ENCODE results near the gene TMUB1.

DNA sequence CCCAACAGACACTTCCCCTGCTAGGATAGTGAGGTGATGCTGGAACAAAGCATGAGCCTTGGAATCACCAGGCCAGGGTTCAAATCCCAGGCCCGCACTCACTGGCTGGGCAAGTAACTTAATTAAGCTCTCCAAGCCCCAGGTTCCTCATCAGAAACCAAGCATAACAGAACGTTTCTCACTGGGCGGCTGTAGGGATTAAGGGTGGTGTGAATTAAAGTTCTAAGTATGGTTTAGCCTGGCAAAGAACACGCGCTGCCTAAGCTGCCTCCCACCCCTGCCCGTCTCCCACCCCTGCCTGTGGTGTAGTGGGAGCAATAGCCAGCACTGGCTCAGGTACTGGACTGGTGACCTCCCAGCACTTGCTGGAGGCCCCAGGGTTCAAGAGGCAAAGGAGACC is 18.3 kb downstream of the TMUB1 start:
- TF ChIP-seq, protein P1, sequence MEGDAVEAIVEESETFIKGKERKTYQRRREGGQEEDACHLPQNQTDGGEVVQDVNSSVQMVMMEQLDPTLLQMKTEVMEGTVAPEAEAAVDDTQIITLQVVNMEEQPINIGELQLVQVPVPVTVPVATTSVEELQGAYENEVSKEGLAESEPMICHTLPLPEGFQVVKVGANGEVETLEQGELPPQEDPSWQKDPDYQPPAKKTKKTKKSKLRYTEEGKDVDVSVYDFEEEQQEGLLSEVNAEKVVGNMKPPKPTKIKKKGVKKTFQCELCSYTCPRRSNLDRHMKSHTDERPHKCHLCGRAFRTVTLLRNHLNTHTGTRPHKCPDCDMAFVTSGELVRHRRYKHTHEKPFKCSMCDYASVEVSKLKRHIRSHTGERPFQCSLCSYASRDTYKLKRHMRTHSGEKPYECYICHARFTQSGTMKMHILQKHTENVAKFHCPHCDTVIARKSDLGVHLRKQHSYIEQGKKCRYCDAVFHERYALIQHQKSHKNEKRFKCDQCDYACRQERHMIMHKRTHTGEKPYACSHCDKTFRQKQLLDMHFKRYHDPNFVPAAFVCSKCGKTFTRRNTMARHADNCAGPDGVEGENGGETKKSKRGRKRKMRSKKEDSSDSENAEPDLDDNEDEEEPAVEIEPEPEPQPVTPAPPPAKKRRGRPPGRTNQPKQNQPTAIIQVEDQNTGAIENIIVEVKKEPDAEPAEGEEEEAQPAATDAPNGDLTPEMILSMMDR (conservative IDR thresholded peaks at IDR 0.05 in 1 of 2, IDR thresholded peaks at IDR 0.05 in 1 of 2; ENCODE audit: extremely low read depth in 1 of 2, insufficient read depth in 1 of 2, low read depth in 1 of 2, low read length in 2 of 2): no peak
- no peak for TF ChIP-seq EZH2 (IDR thresholded peaks at IDR 0.05; ENCODE audit: borderline replicate concordance, low read length)

Measured in mammary epithelial cell (primary cell).